Eye (tissue), 1 donor: ENCODE data around the gene OR2AJ1.

Experiments used
- DNase-seq: peaks from one replicate; pipeline ENCODE4 v3.0.0-alpha.2; 2015

The OR2AJ1 gene, protein sequence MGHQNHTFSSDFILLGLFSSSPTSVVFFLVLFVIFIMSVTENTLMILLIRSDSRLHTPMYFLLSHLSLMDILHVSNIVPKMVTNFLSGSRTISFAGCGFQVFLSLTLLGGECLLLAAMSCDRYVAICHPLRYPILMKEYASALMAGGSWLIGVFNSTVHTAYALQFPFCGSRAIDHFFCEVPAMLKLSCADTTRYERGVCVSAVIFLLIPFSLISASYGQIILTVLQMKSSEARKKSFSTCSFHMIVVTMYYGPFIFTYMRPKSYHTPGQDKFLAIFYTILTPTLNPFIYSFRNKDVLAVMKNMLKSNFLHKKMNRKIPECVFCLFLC

DNA sequence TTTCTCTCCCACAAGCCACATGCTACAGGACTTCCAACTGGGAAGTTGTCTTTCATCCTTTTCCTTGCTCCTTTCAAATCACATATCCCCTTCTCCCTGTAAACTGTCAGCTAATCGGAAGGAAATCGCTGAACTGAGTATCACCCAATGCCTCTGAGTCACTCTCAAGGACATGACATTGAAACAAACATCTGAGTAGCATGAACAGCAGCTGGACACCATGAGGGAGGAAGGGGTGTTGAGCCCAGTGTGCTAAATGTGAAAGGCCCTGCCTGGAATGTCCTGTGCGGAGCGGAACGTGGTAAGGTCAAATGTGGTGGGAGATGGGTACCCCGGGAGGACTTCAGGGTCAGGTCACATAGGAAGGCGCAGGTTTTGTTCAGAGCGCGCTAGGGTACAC lies at the start of gene OR2AJ1:
Gene OR2AJ1, plus strand, starts transcription at position 22 of the 400 bp plus-strand sequence. CDS start 8,880 bp downstream, outside the sequence.
- DNase-seq = peak; percentile 4

DNA sequence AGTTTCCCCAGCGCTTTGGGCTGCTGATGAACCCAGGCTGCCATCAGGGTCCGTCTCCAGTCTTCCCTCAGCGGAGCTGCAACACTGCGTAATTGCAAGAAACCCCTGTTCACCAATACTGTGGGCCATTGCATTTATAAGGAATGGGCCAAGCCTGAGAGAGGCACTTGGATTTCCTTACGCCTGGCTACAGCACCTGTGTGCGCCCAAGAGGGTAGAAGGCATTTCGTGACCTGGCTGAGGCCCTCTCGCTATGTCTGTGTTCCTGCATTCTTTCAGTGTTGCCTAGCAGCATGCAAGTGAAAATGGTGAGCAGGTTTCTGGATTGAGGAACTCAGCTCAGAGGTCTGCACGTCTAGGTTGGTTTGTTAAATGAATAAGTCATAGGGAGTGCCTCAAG lies 41.3 kb upstream of the OR2AJ1 start:
- DNase-seq = no peak

DNA sequence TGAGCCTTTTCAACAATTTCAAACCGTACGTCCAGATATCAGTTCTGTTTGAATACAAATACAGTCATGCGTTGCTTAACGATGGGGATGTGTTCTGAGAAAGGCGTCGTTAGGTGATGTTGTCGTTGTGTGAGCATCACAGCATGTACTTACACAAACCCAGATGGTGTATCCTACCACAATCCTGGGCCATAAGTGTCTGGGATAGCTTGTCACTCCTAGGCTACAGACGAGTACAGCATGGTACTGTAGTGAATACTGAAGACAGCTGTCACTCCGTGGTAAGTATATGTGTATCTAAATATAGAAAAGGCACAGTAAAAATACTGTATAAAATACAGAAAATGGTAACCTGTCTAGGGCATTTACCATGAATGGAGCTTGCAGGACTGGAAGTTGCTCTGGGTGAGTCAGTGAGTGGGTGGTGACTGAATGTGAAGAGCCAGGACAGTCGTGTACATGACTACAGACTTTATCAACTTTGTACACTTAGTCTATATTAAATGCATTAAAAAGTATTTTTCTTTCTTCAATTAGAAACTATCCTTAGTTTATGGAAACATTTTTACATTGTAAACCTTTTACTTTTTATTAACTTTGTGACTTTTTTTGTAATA lies 39.8 kb upstream of the OR2AJ1 start:
- DNase-seq = no peak

DNA sequence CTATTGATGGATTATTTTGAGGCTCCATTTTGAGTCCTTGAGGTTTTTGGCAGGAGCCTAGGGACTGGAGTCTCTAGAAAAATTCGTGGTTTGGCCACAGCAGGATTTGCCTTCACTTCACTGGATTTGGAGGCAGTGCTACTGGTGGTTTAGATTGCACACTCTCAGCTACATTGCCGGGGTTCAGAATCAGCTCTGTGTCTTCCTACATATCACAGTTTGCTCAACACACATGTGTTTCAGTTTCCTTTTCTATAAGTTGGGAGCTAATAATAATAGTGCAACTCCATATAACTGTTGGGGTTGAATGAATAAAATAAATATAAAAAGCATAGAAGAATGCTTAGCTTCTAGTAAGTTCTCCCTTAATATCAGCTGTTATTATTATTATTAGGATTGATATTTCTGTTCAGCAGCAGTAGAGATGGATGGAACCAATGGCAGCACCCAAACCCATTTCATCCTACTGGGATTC lies 29.5 kb upstream of the OR2AJ1 start, which contains the start of gene OR2W3:
Gene OR2W3, plus strand, starts transcription at position 425 of the 475 bp plus-strand sequence. Its CDS starts 0 bp downstream, at position 425.
- DNase-seq = no peak

DNA sequence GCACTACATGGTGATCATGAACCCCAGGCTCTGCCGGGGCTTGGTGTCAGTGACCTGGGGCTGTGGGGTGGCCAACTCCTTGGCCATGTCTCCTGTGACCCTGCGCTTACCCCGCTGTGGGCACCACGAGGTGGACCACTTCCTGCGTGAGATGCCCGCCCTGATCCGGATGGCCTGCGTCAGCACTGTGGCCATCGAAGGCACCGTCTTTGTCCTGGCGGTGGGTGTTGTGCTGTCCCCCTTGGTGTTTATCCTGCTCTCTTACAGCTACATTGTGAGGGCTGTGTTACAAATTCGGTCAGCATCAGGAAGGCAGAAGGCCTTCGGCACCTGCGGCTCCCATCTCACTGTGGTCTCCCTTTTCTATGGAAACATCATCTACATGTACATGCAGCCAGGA lies 28.7 kb upstream of the OR2AJ1 start:
- no peak for DNase-seq

DNA sequence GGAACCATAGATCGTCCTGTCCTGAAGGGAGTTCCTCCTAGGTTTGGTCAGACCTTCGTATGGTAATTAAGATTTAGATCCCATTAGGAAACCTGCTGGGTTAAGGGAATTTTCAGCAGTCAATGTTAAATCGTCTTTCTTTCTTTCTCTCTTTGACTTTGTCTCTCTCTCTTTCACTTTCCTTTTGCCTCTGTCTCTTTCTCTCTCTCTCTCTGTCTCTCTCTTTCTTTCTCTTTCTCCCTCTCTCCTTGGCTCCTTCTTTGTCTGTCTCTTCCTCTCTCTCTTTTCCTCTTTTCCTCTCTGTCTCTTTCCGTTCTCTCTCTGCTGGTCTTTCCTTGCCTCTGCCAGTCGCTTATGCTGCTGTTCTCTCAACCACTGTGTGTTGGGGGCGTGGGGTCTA lies 20.6 kb upstream of the OR2AJ1 start:
- no peak for DNase-seq

DNA sequence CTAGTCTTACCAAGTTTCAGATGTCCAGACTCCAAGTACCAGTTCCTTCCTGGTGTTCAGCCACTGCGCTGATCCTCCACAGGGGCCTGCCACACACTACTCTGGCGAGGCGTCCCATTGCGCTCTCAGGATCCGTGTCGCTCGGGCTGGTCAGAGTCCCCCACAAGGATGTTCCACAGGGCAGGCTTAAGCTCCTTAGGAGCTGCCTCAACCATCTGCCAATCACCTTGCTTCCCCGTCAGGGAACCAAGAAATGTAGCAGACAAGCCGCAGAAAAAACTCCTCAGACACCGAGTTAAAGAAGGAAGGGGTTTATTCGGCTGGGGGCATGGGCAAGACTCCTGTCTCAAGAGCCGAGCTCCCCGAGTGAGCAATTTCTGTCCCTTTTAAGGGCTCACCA lies 19.5 kb upstream of the OR2AJ1 start:
- no peak for DNase-seq

DNA sequence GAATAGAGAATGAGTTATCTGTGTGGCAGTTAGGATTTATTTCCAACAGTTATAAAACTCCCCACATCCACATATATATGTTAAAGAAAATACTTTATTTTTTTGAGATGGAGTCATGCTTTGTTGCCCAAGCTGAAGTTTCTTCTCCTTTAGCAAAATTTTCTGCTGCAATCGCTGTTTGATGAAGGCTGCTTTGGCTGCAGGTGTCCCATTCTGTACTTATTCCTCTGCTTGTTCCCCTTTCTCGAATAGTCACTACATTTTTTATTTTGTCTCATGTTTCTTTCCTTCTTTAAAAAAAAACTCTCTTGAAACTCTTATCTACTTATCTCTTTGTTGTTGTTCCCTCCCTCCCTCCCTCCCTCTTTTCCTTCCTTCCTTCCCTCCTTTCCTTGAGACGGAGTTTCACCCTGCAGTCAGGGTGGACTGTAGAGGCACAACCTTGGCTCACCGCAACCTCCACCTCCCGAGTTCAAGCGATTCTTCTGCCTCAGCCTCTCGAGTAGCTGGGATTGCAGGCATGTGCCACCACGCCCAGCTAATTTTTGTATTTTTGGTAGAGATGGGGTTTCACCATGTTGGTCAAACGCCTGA lies 18.7 kb upstream of the OR2AJ1 start:
- no peak for DNase-seq

DNA sequence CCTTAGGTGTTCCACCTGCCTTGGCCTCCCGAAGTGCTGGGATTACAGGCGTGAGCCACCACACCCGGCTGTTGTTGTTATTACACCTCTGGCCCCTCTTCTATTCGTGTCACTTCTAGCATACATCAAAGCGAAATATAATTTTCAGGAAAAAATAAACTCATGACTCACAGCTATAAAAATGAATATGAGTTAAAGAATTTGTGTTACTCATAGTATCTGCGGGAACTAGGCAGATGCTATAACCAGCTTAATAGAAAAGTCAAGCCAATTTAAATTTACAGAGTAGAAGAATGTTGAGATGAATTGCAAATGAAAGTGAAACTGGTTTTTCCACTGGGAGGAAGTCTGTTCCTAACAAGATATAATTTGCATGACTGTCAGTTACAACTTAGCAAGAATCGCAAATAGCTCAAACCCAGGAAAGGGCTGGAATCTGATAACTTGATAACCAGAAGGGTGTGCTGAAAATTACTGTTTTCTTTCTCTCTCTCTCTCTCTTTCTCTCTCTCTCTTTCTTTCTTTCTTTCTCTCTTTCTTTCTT lies 18.1 kb upstream of the OR2AJ1 start:
- no peak for DNase-seq

DNA sequence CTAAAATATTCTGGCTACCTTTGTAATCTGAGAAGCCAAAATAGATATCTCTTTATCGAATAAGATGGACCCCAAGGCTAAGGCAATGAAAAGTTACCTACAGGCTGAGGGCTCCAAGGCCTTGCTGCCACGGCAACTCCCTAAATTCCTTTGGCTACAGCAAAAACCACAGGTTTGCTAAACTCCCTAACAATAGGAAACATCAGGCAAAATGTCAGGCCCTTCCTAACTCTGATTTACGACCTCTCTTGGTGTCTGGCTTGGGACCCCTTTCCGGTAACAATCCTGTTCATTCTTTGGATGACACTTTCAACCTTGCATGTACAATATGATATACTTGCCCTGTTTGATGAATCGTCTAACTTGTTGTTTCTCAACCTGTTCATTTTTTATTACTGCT lies 15.9 kb upstream of the OR2AJ1 start:
- DNase-seq = no peak

DNA sequence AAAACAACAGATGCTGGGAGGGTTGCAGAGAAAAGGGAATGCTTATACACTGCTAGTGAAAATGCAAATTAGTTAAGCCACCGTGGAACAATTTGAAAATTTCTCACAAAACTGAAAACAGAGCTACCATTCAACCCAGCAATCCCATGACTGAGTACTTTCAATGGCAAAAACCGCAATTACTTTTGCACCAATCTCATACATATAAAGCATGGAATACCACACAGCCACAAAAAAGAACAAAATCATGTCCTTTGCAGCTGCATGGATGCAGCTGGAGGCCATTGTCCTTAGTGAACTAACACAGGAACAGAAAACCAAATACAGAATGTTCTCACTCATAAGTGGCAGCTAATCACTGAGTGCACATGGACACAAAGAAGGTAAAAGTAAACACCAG lies 10.9 kb upstream of the OR2AJ1 start:
- no peak for DNase-seq

DNA sequence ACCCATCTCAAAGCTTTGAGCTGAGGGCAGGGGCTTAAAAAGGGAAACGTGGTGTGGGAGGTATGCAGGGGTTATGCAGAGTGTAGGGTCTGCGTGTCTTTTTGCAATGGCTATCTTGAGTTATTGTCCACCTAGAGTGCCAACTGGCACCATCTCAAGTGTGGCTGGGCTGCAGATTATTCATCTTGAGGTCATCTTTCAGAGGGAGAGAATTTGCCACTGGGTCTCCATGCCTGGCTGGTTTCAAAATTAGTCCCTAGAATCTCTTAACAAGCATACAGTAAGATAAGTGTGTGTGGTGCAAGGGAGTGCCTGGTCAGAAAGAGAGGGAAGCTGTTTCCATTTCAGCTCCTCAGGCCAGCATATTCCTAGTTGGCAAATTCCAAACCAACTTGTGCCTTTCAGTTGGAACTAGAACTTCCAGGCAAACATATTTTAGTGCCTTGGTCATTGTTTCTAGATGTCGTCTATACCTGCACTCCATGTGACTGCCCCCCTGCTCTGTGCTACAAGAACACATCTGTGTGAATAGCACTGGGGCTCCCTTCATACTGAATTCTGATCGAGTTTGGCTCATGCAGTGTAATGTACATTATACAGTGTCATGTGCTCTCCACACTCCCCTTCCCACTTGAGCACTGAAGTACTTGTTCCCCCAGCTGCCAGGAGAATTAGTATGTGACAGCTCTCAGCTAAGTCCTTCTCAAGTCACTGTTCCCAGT lies 9.6 kb upstream of the OR2AJ1 start:
- DNase-seq = no peak

DNA sequence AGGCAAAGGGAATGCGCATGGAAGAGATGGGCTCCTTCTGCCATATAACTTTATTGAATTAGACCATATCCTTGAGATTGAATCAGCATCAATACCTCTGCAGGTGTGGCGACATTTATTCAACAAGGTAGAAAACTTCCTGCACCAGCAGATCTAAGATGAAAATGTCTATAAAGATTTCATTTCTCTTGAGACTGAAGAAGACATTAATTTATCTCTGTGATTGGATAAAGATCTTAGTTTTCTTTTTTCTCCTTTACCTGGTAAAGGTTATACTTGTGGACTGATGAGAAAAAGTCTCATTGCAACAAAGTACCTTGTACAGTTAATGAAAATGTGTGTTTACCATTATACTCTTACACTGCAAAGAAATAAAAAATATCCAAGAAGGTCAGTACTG lies 4.7 kb upstream of the OR2AJ1 start, which contains the start of gene OR2T8:
Gene OR2T8, plus strand, starts transcription at position 301 of the 400 bp plus-strand sequence. CDS start 766 bp downstream, outside the sequence.
- no peak for DNase-seq

DNA sequence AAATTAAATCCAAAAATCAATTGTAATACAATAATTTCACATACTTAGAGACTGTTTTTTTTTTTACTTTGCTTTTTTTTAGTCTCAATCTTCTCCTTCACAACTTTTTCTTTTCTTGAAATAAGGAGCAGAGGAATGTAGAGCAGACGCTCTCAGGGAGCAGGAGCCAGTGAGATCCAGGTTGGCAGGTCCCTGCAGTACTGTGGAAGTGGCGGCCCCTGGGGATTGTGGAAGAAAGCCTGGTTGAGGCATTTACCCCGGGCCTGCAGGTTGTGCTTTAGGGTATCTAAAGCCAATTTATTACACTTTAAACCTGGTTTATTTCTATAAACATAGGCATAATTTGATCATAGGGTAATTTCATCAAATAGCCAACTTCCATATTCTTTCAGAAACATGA lies 748 bp upstream of the OR2AJ1 start:
- DNase-seq = no peak

DNA sequence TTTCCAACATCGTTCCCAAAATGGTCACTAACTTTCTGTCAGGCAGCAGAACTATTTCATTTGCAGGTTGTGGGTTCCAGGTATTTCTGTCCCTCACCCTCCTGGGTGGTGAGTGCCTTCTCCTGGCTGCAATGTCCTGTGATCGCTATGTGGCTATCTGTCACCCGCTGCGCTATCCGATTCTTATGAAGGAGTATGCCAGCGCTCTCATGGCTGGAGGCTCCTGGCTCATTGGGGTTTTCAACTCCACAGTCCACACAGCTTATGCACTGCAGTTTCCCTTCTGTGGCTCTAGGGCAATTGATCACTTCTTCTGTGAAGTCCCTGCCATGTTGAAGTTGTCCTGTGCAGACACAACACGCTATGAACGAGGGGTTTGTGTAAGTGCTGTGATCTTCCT lies 9.3 kb downstream of the OR2AJ1 start:
- DNase-seq = no peak

DNA sequence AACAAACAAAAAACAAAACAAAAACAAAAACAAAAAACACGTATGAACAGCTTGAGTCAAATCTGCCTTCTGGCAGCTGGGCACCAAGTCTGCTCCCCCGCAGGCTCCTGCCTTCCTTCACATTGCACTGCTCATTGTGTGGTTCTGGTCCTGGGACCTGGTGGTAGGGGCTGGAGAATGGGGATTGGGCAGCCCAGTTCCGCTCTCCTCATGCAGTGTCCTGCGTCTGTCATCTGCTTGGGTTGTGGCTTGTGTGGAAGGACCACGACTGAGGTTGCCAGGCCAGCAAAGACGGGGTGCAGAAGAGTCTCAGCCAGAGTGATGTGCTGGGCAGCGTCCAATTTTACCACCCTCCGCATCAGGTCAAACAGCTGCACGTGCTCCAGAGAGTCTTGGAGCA lies 11.1 kb downstream of the OR2AJ1 start:
- no peak for DNase-seq

DNA sequence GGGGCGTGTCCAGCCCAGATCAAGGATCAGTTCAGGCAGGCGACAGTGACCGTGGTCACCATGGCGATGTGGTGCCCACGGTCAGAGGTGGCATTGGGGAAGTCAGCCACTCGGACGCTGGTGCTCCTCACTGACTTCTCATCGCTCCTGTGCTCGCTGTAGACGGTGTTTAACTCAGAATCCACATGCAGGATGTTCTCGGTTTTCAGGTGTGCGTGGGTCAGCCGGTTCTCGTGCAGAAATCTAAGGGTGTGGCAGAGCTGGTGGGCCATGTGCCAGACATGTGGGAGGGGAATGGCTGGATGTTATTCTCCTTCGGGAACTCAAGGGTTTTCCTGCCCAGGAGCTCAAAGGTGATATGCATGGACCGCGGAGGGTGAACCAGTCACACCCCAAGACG lies 11.7 kb downstream of the OR2AJ1 start:
- no peak for DNase-seq

DNA sequence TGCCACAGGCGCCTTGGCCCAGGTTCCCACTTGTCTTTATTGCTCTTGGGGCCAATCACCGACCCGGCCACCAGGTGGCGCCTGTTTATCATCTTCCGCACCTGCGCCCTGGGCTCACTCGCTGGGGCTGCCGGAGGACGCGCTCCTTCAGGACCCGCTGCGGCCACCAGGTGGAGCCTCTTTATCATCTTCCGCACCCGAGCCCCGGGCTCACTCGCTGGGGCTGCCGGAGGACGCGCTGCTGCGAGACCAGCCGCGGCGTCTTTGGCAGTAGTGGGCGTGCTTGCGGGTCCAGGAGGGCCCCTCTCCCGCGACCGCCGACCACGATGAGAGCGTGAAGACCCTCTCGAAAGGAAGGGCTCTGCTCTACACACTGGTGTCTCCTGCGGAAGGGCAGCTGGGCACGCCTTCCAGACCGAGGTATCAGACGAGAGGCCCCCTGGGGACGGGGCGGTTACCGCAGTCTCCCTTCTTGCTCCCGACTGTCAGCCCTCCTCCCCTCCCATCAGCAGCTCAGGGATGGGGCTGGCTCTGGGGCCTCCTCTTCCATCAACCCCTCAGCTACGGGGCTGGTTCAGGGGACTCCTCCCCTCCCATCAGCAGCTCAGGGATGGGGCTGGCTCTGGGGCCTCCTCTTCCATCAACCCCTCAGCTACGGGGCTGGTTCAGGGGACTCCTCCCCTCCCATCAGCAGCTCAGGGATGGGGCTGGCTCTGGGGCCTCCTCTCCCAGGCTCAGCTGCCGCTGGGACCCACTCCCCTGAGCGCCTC lies 12.5 kb downstream of the OR2AJ1 start:
- DNase-seq = peak; percentile 89

DNA sequence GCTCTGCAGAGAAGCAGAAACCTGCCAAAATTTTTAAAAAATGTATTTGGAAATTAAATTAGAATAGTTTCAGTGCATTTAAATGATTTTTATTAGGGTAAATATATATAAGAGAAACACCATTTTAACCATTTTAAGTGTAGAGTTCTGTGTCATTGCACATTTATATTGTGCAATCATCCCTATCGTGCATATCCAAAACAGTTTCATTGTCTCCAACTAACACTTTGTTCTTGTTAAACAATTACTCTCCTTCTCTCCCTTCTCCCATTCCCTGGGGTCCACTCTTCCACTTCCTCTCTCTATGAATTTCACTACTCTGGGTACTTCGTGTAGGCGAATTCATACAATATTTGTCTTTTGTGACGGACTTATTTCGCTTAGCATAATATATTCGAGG lies 17.9 kb downstream of the OR2AJ1 start:
- DNase-seq = no peak

DNA sequence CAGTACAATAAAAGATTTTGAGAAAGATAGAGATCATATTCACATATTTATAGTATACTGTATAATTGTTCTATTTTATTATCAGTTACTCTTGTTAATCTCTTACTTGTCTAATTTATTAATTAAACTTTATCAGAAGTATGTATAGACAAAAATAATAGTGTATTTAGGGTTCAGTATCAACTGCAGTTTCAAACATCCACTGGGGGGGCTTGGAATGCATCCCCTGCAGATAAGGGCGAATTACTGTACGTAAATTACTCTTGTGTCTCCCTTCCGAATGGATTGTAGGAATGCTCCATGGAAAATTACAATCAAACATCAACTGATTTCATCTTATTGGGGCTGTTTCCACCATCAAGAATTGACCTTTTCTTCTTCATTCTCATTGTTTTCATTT lies 23.9 kb downstream of the OR2AJ1 start, which contains the start of gene OR2L8:
Gene OR2L8, plus strand, starts transcription at position 301 of the 400 bp plus-strand sequence. Its CDS starts 0 bp downstream, at position 301.
- DNase-seq = no peak

DNA sequence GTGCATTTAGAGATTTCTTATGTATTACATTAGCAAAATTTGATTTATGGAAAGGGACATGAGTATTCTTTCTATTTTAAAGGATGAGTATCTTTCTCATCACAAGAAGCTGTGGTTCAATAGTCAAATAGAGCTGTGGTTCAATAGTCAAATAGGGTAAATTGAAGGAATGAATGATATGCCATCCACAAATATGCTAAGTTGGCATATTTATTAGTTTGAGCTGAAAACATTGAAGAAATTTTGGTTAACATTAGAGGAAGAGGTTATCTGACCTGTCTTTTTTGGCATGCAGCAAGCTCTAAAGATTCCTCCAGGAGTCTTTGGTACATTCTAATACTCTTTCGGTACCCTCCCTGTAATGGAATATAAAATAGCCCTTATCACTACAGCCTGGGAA lies 28.7 kb downstream of the OR2AJ1 start:
- no peak for DNase-seq

DNA sequence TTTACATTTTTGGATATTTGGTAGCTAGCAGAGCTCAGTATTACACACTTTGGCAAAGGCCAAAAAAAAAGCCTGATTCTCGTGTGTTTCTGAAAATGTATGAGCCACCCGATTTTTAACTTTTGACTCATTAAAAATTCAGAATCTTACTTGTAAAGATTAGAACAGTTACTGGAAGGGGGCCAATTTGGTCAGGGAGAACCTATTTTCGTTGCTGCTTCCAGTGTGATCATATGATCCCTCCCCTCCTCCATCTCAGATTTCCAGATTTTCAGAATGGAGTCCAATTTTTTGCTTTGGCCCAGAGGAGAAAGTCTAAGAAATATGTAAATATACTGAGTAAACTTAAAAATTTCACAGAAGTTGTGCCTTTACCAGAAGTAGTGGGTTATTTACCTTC lies 37.1 kb downstream of the OR2AJ1 start:
- peak; percentile 1 for DNase-seq
